HG03571 (cell line): ENCODE measurements around the gene SRP9.

Source experiments
- ATAC-seq: cut with Tn5 transposase; IDR thresholded peaks from one replicate; pipeline ENCODE4 v1.9.1; 2021; ENCODE audit not compliant: unreplicated experiment

Gene SRP9

GRCh38 chr1:225838793-225839192, 61.2 kb downstream of the SRP9 start:
- ATAC-seq = no peak
